NCI-H460 (cell line): ENCODE measurements around the gene RNF32. TPM values are rescaled to one million over a fixed set of nuclear protein-coding genes. Genes with fewer than 3 reads are reported as not detected.
"Not testable (repeated sequence)": the region's sequence is repeated elsewhere in the genome, so short reads cannot be mapped to it uniquely, and the experiment has no call there.

Experiments
- DNase-seq: peaks from one replicate; pipeline ENCODE4 v3.0.0-alpha.2; 2016; ENCODE audit warnings: low read depth; ENCODE audit errors: extremely low read depth
- total RNA-seq: library from RNA; depleted of rRNA; stranded (reverse); fragments of >200 nt; shearing (Covaris generic); gene quantifications from 2 replicates; pipeline ENCODE4 v1.2.3, GENCODE V29; 2014

The RNF32 gene
- total RNA-seq, 1 experiment from 2014 or later: 2.8 TPM

GRCh38 chr7:156669035-156669828 is 28.7 kb downstream of the RNF32 start:
- no peak for DNase-seq

GRCh38 chr7:156673454-156673853 is 32.9 kb downstream of the RNF32 start:
- no peak for DNase-seq

GRCh38 chr7:156673902-156674301 is 33.3 kb downstream of the RNF32 start:
- no peak for DNase-seq

- no peak for DNase-seq
Observed at GRCh38 chr7:156675721-156676120, 35.1 kb downstream of the RNF32 start.

- DNase-seq: no peak
Observed at GRCh38 chr7:156676263-156676662, 35.7 kb downstream of the RNF32 start.

GRCh38 chr7:156677374-156678054 is 36.9 kb downstream of the RNF32 start:
- no peak for DNase-seq

GRCh38 chr7:156680281-156680680 is 39.7 kb downstream of the RNF32 start:
- no peak for DNase-seq

GRCh38 chr7:156682928-156683327 is 42.4 kb downstream of the RNF32 start:
- DNase-seq: no peak

GRCh38 chr7:156684251-156684650 is 43.7 kb downstream of the RNF32 start:
- DNase-seq: no peak

GRCh38 chr7:156684661-156685060 is 44.1 kb downstream of the RNF32 start:
- no peak for DNase-seq

GRCh38 chr7:156691764-156692163 is 51.2 kb downstream of the RNF32 start:
- DNase-seq: no peak

GRCh38 chr7:156692849-156693248 is 52.3 kb downstream of the RNF32 start:
- DNase-seq: no peak

GRCh38 chr7:156693627-156694026 is 53.1 kb downstream of the RNF32 start:
- DNase-seq: no peak

- not testable (repeated sequence) for DNase-seq
Observed at GRCh38 chr7:156697283-156697682, 56.7 kb downstream of the RNF32 start.

GRCh38 chr7:156698512-156698911 is 57.9 kb downstream of the RNF32 start:
- DNase-seq: not testable (repeated sequence)

GRCh38 chr7:156701787-156702186 is 61.2 kb downstream of the RNF32 start:
- DNase-seq: not testable (repeated sequence)

- DNase-seq: no peak
Observed at GRCh38 chr7:156702399-156702798, 61.8 kb downstream of the RNF32 start.

GRCh38 chr7:156703209-156703608 is 62.6 kb downstream of the RNF32 start:
- DNase-seq: no peak

- no peak for DNase-seq
Observed at GRCh38 chr7:156703773-156704482, 63.4 kb downstream of the RNF32 start.

- DNase-seq: no peak
Observed at GRCh38 chr7:156722043-156722826, 81.7 kb downstream of the RNF32 start.

- no peak for DNase-seq
Observed at GRCh38 chr7:156725073-156725472, 84.5 kb downstream of the RNF32 start.
